SKM-1 treated with dmso at 0.1 percent for 144 hours (cell line): ENCODE results near the gene NDC1.
"Not testable (repeated sequence)": the region's sequence is repeated elsewhere in the genome, so short reads cannot be mapped to it uniquely, and the experiment has no call there.

Experiments
- DNase-seq: peaks from one replicate; lab custom pipeline; 2025; ENCODE audit not compliant: unreplicated experiment; lab: John Stamatoyannopoulos, UW

The NDC1 gene, protein sequence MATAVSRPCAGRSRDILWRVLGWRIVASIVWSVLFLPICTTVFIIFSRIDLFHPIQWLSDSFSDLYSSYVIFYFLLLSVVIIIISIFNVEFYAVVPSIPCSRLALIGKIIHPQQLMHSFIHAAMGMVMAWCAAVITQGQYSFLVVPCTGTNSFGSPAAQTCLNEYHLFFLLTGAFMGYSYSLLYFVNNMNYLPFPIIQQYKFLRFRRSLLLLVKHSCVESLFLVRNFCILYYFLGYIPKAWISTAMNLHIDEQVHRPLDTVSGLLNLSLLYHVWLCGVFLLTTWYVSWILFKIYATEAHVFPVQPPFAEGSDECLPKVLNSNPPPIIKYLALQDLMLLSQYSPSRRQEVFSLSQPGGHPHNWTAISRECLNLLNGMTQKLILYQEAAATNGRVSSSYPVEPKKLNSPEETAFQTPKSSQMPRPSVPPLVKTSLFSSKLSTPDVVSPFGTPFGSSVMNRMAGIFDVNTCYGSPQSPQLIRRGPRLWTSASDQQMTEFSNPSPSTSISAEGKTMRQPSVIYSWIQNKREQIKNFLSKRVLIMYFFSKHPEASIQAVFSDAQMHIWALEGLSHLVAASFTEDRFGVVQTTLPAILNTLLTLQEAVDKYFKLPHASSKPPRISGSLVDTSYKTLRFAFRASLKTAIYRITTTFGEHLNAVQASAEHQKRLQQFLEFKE

DNA sequence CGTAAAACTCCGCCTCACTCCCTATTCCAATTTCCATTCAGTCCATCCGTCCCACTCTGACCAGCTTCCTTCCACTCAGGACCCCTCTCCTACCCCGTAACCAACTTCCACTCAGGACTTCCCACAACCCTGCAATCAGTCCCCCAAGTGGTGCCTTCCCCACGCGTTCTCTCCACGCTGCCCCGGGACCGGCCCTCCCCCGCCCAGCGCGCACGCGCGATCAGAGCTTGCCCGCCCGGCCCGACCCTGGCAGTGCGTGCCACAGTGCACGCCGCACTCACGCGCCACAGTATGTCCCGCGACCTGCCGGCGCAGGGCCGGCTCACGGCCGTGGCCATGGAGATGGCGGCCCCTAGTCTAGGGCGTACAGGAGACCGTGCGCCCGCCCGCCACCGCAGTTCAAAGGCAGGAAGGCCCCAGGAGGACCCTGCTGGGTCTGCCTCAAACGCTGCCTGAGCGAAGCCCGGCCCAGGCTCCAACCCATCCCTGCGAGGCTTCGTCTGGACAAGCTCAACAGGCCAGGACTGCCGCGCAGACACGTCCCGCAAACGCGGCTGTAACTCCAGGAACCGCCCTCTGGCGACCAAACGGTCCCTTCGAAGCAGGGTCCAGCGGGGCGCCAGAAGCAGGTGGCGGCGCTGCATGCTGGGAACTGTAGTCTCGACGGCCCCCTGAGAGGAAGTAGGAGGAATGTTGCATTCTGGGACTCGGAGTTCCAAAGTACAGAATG is at the start of gene NDC1:
TSS of gene NDC1 (minus strand) at position 373 of the 730 bp plus-strand sequence. CDS start at position 338, 35 bp downstream.
- peak; percentile 96 for DNase-seq

DNA sequence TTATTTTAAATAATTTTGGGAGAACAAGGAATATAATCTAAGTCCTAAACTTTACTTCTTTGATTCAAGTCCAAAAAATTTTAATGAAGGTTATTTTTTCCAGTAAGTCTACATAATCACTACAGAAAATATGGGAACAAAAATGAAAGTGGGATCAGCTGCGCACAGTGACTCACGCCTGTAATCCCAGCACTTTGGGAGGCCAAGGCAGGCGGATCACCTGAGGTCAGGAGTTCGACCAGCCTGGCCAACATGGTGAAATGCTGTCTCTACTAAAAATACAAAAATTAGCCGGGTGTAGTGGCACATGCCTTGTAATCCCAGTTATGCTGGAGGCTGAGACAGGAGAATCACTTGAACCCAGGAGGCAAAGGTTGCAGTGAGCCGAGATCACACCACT is 45.5 kb upstream of the NDC1 start:
- not testable (repeated sequence) for DNase-seq

DNA sequence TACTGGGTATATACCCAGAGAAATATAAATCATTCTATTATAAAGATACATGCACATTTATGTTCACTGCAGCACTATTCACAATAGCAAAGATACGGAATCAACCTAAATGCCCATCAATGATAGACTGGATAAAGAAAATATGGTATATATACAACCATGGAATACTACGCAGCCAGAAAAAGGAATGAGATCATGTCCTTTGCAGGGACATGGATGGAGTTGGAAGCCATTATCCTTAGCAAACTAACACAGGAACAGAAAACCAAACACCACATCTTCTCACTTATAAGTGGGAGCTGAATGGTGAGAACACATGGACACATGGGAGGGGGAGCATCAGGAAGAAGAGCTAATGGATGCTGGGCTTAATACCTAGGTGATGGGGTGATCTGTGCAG is 43.8 kb upstream of the NDC1 start:
- not testable (repeated sequence) for DNase-seq

DNA sequence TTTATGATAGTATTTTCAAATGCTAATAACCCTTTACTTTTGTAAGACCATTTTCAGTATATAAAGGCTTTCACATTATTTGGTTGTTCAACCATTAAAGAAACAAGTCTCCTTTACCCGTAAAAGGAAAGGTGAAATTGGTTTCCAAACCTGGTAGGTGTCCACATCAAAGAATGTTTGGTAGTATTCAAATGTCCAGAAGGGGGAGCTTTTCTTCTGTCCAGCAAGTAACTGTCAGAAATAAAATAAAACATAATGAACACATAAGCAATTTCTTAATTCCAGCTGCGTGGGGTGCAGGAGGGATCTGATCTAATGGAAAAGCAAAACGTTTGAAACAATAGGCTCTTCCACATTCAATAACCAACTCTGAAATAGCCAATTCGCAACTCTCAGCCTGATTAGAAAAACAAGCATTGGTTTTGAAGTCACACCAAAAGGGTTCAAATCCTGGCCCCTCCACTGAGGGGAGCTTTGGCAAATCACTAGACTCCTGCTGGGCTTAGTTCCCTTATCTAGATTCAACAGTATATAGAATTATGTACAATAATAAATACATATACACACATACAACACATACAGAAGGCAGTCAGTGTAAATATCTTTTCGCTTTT is 40.5 kb upstream of the NDC1 start:
- peak; percentile 36 for DNase-seq

DNA sequence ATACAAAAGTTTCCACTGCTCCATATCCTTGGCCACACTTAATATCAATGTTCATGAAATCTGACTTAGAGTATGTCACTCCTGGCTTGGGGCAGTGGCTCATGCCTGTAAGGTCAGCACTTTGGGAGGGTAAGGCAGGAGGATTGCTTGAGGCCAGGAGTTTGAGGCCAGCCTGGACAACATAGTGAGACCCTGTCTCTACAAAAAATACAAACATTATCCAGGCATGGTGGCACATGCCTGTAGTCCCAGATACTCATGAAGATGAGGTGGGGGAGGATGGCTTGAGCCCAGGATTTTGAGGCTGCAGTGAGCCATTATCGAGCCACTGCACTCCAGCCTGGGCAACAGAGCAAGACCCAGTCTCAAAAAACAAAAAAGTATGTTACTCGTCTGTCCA is 37.1 kb upstream of the NDC1 start:
- not testable (repeated sequence) for DNase-seq

DNA sequence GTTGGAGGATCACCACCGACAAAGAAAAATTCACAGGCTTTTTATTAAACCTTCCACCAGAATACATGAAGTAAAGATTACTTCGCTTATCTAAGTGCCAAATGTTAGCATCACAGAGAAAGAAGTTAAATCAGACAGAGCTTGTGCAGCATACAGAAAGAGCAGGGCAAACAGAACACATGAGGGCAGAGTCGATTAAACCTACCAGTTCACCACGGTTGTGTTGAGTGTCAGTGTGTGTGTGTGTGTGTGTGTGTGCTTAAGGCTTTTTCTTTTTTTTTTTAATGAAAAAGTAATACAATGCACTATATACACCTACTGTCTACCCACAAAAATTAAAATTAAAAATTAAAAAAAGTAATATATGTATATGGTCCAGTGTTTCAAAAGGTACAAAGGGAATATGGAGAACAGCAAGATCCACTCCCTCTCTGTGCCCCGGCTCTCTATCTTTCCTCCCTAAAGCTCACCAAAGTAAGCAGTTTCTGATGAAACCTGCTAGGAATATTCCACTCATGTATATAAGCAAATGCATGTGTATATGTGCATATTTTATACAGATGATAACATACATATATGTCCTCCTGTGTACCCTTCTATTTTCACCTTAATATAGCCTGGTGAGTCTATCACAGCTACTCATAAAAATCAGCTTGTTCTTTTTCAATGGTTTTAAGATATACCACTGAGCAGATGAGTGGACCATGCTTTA is 33.8 kb upstream of the NDC1 start:
- DNase-seq: no peak

DNA sequence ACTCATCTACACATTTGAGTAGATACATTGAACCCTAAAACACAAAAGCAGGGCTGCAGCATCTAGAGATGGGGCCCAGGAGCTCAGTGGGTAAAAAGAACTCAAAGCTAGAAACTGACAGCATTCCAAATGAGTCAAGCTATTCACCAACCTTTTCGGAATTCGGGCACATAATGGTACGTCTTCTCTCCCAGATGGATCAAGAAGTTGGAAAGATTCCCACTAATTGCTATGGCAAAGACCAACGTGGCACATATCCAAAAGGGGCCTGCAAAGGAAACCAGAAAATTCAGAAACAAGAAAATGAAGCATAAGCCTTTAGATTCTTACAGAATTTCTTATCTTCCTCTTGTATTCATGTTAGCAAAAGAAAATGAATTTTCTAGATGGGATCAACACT is 33.1 kb upstream of the NDC1 start:
- DNase-seq: no peak

DNA sequence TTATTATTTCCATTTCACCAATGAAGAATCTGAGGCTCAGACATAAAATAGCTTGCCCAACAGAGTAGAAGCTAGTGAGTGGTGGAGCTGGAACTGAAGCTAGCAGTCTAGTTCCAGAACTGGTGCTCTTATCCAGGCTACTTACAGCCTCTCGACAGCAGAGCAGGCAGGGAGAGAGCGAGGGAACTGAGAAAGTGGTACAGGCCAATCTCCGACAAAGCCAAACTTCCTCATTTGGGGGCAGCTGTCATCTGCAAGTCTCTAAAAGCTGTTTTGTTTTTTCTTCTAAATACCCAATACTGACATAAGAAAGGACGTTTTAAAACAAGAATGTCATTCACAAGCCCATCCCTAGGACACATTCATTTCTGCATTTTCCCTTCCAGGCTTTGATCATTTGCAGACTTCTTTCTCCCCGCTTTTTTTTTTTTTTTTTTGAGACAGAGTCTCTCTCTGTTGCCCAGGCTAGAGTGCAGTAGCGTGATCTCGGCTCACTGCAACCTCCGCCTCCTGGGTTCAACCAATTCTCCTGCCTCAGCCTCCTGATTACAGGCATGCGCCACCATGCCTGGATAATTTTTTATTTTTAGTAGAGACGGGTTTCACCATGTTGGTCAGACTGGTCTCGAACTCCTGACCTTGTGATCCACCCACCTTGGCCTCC is 31.5 kb upstream of the NDC1 start:
- peak; percentile 56 for DNase-seq

DNA sequence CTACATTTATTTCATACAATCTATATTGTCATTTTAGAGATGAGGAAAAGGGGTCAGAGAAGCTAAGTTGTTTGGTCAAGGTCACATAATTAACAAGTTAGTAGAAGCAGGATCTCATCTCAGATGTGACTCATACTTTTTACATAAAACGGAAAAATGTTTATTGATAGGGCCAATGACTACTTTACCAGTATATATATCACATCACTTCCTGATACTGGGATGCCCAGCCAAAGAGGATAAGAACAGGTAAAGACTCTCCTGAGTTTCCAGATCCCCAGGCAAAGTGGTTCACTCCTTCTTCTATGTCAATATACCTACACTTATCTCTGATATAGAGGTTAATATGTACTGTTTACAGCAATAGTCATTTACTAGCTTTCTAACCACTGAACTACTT is 30.5 kb upstream of the NDC1 start:
- DNase-seq: no peak

DNA sequence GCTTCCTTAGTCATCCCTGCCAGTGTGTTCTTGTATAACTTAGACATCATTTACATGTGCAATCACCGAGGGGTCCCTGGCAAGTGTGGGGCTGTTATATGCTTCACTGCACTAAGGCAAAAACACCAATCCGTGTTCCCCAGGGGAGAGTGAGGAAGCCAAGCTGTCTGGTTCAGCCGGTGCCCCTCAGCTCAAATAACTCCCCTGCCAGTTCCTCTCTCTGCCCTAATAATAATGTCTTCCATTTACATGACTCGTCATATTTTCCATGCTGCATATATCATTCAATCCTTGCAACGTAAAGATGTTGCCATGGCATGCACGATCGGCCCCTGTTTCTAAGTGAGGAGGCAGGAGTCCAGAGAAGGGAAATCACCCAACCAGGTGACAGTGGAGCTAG is 24.4 kb upstream of the NDC1 start:
- DNase-seq: no peak

DNA sequence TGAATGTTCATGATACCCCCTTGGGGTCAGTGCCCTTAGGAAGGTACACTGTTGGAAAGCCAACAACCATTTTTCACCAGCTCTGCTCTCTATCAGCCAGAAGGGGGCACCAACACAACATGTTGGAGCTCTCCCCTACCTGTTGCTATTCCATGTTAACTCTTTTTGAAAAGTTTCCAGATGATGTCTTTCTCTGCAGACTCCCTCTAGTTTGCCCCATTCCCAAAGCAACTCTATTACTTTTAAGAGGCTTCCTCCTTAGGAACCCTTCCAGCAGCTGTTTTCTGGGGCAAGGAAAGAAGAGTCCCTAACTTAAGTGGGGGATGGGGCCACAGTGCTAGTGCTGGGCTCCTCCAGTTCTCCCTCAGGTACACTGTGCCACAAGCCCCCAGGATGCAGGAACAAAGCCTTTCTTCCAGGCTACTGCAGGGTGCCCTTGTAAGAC is 22.9 kb upstream of the NDC1 start:
- DNase-seq: peak; percentile 50

DNA sequence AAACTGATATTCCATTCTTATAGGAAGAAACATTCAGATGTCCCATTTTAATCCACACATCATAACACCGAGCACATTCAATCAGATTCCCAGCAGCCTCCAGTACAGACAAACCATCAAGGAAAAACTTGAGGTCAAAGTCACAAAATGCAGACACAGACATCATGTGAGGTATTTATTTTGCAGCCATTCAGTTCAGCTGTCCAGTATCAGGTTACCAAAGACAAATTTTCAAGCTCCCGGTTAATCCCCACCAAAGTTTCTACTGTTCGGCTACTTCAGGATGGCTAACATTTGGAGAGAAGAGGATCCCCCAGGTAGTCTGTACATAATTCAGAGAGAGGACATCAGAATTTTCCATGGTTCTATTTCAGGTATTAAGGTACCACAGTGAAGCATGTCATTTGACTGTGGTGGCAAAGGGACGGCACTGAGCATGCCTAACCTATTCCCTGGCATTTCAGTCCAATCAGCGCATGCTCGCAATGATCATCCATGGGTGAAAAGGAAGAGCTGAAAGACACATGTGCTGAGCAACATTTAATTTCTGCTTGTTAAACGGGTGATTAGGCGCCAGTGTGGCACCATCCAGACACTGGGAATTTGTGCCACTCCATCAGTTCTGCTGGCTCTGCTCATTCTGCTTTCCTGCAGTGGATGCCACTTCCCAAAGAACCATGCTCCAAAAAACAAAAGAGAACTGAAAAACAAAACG is 13.6 kb upstream of the NDC1 start:
- DNase-seq: no peak

DNA sequence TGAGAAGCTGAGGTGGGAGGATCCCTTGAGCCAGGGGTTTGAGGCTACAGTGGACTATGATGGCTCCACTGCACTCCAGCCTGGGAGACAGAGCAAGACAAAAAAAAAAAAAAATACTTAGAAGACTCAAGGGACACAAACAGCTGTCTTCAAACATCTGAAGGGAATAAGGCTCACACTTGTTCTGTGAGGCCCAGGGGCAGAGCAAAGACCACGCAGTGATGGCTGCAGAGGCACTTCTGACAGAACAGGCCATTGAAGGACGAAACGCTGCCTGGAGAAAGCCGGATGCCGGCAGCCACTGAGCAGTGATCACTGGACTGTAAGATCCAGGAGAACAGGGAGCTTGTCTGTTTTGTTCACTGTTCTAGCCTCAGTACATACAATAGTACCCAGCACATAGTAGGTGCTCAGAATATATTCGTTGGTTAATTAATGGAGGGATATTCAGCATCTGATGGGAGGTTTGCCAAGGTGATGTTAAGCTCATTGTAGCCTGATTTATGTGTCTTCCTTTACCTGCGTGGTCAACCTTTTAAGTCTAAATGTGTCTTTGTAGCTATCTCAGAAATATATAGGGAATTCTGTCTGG is 12.1 kb upstream of the NDC1 start:
- DNase-seq: no peak

DNA sequence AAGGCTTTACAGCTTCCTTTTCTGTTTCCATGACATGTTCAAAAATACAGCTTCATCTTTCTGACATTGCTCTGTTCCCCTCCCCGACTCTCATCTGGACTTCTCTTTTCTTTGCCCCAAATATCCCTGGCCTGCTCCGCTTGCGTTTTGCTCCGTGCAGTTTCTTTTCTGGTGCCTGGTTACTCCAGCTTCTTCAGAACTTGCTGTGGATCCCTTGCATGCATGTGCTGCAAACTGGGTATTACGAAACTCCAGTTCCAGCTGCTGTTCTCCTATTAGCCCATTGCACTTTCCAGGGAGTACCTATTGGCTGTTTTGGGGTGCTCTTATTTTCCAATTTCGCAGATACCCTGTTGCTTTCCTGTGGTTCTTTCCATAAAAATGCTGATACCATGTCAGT is 9.9 kb upstream of the NDC1 start:
- DNase-seq: no peak

DNA sequence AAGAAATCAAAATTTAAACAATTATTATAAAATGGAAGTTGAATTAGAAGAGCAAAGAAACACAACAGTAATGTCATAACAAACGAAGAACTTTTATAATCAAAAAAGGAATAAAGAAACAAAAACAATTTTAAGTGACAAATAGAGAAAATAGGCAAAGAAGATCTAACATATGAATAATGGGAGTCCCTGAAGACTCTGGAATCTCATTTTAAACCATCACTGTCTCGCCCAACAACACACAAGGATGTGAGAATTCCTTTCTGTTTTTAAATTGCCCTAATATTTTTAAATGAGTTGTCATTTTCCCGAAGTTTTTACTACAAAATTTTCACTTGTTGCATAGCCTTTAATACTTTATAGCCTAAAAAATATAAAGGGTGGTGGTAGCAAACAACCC is 4.3 kb upstream of the NDC1 start:
- DNase-seq: no peak

DNA sequence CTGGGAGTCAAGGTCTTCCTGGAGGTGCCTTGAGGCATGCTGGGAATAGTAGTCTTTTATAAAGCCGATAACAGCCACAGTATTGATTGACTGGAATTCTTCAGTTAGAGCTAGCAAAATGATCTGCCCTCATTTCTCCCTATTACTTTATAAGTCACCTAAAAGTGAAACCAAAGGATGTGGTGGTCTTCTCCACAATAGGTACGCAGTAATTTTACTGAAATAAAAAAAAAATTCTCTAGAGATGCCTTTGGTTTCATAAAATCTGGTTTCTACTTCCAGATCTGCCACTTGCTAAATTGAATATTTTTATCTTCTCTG is 518 bp upstream of the NDC1 start:
- DNase-seq: no peak

DNA sequence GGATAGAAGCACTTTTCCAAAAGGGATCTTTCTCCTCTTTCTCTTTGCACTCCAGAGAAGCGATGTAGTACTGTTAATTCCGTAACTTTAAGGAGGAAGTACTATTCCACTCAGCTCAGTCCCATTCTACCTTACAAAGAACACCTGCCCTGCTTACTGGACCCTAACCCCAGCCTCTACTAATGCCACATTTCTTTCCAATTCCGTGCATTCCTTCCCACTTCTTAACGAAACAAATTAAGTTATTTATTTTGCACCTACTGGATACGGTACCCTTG is 511 bp downstream of the NDC1 start:
- no peak for DNase-seq

DNA sequence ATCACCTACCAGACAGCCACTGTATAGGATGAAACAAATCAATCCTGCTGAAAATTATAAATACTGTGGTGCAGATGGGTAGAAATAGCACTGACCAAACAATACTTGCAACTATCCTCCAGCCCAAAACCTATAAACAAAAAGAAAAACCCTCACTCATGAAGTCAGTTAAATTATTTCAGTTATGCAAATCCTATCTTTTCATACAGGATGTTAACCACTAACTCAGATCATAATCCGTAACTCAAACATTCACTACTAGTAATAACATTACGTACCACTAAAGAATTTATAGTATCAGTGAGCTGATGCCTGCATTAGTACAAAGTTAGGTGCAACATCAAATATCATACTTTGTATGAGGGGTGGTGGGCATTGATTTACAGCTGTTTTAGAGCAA is 2.6 kb downstream of the NDC1 start:
- DNase-seq: no peak

DNA sequence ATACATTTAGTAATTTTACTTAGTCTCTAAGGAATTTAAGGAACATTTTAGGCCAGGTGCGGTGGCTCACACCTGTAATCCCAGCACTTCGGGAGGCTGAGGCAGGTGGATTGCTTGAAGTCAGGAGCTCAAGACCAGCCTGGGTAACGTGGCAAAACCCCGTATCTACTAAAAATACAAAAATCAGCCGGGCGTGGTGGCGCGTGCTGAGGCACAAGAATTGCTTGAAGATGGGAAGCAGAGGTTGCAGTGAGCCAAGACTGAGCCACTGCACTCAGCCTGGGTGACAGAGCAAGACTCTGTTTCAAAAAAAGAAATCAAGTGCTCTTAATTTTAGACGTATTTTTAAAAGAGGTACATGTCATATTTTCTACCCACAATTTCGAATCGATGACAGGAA is 3.3 kb downstream of the NDC1 start:
- DNase-seq: no peak

DNA sequence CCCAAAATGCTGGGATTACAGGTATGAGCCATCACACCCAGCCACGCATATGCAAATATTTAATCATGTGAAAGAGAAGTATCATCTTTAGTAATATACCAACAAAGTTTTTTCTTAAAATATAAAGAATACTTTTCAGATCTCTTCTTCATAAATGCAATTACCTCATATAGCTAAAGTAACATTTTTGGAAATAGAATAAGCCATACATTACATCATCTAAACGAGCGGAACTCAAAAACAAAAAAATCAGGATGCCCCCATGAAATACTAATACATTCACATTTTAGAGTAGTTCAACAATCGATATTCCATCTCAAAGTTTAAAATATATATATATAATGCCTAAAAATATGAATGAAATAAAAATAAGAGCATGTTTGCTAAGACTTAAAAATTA is 4.7 kb downstream of the NDC1 start:
- DNase-seq: no peak
